SW 1271 (cell line): ENCODE measurements around the gene SMNDC1.
"Not testable (repeated sequence)": the region's sequence is repeated elsewhere in the genome, so short reads cannot be mapped to it uniquely, and the experiment has no call there.

Experiments
- DNase-seq, 2 experiments: peaks; one replicate each; lab custom pipeline; 2025; lab: John Stamatoyannopoulos, UW

Gene SMNDC1

DNA sequence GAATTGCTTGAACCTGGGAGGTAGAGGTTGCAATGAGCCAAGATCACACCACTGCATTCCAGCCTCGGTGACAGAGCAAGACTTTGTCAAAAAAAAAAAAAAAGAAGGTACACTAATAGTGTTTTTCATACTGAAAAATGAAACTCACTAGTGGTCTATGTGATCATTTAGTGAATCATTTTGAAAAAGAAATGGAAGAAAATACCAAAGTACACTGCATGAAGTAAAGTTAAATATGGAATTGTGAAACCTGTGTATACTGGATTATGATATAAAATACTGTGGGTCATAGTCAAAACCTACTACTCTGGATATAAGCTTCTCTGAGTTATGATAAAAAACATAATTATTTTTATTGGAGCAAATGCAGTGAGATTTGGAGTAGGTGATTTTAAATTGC is 55.2 kb downstream of the SMNDC1 start:
- DNase-seq, result not testable (repeated sequence)

DNA sequence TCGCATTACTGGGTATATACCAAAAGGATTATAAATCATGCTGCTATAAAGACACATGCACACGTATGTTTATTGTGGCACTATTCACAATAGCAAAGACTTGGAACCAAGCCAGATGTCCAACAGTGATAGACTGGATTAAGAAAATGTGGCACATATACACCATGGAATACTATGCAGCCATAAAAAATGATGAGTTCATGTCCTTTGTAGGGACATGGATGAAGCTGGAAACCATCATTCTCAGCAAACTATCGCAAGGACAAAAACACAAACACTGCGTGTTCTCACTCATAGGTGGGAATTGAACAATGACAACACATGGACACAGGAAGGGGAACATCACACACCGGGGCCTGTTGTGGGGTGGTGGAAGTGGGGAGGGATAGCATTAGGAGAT is 56.9 kb downstream of the SMNDC1 start:
- not testable (repeated sequence) for DNase-seq

DNA sequence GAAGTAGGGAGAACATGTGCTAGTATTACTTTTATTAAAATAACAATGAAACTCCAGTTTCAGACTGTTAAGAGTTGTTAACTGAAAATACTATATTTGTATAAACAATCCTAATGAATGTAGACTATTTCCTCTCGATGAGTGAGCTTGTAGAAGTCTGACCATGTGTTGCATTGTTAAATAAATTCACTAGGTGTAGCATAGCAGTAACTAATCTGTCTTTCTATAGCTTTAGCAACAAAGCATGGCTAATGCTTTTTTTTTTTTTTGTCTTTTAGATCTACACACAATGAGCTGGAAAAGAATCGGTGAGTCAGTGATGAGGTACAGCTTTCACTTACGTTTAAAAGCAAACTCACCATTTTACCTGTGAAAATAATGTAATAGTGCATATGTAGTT is 60.2 kb downstream of the SMNDC1 start:
- no peak for DNase-seq

DNA sequence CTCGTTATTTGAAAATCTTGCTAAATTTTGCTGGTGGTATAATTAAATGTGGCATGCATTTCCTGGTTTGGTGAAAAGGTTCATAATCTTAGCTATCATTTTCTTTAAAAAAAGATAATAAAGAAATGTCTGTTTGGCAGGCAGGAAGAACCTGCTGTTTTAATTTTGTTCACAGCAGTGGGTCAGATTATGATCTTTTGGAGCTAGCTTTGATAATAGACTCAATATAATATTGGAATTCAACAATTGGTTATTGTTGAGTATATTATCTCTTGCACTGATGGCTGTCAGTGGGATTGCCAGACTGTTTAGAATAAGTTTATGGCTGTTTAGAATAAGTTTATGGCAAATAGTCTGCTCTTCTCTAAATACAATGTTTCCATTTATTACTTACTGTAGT is 62.2 kb downstream of the SMNDC1 start:
- DNase-seq, result no peak

DNA sequence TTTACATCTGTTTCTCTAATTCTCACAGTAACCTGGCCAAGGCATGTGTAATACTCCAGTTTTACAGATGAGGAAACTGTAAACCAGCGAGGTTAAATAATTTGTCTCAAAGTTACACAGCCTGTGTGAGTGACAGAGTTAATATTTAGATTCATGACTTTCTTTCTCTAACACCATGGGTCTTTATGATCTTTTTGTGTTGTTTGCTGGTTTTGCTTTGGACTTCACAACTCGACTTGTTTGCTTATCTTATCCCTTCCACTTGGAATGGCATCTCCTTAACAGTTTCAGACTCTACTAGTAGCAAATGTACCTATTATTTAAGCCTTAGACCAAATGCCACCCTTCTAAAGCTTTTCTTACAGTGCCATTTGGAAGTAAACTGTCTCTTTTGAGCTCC is 62.9 kb downstream of the SMNDC1 start:
- DNase-seq, result no peak

DNA sequence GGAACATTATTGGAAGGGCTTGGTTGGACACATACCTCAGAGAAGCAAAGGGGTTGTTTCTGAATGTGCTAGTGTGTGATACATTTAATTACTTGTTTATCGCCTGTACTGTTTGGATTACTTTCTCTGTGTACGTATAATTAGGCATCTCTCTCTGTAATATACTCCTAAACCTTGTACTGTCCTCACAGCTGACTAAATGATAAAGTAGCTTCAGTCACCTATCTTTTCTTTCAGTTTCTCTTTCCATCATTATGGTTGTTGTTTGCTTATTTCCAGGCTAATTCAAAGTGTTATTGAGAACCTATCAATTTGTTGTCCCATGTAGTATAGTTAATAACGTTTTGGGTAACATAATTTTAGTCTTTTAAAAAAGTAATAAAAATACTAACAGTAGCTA is 63.3 kb downstream of the SMNDC1 start:
- no peak for DNase-seq
